Raji (cell line): ENCODE data around the gene FUT6.

ENCODE experiments used
- POLR2A ChIP-seq: IDR thresholded peaks from 2 replicates; pipeline ENCODE4 v1.6.1; 2011; ENCODE audit warnings: low read depth, low read length, control low read depth; ENCODE audit not compliant: insufficient read depth

The FUT6 gene

GRCh38 chr19:5799247-5800241 is 40.0 kb downstream of the FUT6 start:
- no peak for TF ChIP-seq POLR2A

GRCh38 chr19:5798244-5798643 is 41.3 kb downstream of the FUT6 start:
- TF ChIP-seq POLR2A: no peak

- no peak for TF ChIP-seq POLR2A
Measured at GRCh38 chr19:5795382-5795919, 44.1 kb downstream of the FUT6 start.

- no peak for TF ChIP-seq POLR2A
Measured at GRCh38 chr19:5793188-5793587, 46.3 kb downstream of the FUT6 start.

GRCh38 chr19:5792224-5792623 is 47.3 kb downstream of the FUT6 start:
- TF ChIP-seq POLR2A: no peak

- peak; percentile 55 for TF ChIP-seq POLR2A
Measured at GRCh38 chr19:5790559-5791520, 48.7 kb downstream of the FUT6 start, which contains the start of gene DUS3L. Gene DUS3L, minus strand, starts transcription at chr19:5791163. Its CDS starts 22 bp downstream, at chr19:5791141.

GRCh38 chr19:5789886-5790558 is 49.5 kb downstream of the FUT6 start:
- TF ChIP-seq POLR2A: no peak

- TF ChIP-seq POLR2A: no peak
Measured at GRCh38 chr19:5789351-5789761, 50.1 kb downstream of the FUT6 start.

GRCh38 chr19:5788422-5788821 is 51.1 kb downstream of the FUT6 start:
- no peak for TF ChIP-seq POLR2A

- TF ChIP-seq POLR2A: no peak
Measured at GRCh38 chr19:5787409-5788182, 51.9 kb downstream of the FUT6 start.

GRCh38 chr19:5786593-5787408 is 52.7 kb downstream of the FUT6 start:
- TF ChIP-seq POLR2A: no peak

- no peak for TF ChIP-seq POLR2A
Measured at GRCh38 chr19:5785423-5785822, 54.1 kb downstream of the FUT6 start.

GRCh38 chr19:5784581-5785147 is 54.8 kb downstream of the FUT6 start, which contains the start of gene PRR22:
Gene PRR22, minus strand, starts transcription at chr19:5784746. Its CDS starts 86 bp downstream, at chr19:5784660.
- TF ChIP-seq POLR2A: no peak
